Fibroblast of lung (primary cell): ENCODE data around the gene CLDN18. TPM values are rescaled to one million over a fixed set of nuclear protein-coding genes. Genes with fewer than 3 reads are reported as not detected.
A peak's percentile ranks its signal among the peaks of the same experiment; 100 is the strongest.

Experiments
- DNase-seq, 2 donors: peaks; one replicate each; pipeline versions ENCODE4 v3.0.0 to v3.0.0-alpha.2; 2010; ENCODE audit warnings: low read depth in 2 of 2
- H2AFZ ChIP-seq: 2 replicates; pipeline ENCODE4 v1.5.1; 2012; ENCODE audit warnings: low read length, control low read depth, inconsistent platforms
- H3K27ac ChIP-seq: 2 replicates; pipeline ENCODE4 v1.5.1; 2011; ENCODE audit warnings: low read length, control low read depth; ENCODE audit not compliant: insufficient read depth
- H3K27me3 ChIP-seq: 2 replicates; pipeline ENCODE4 v1.5.1; 2011; ENCODE audit warnings: mild to moderate bottlenecking, low read length; ENCODE audit not compliant: control insufficient read depth, insufficient read depth
- H3K36me3 ChIP-seq: 2 replicates; pipeline ENCODE4 v1.5.1; 2011; ENCODE audit warnings: low read length; ENCODE audit not compliant: control insufficient read depth, insufficient read depth
- H3K4me1 ChIP-seq: 2 replicates; pipeline ENCODE4 v1.5.1; 2011; ENCODE audit warnings: low read length; ENCODE audit not compliant: control insufficient read depth, insufficient read depth; ENCODE audit errors: extremely low read depth
- H3K4me2 ChIP-seq: 2 replicates; pipeline ENCODE4 v1.5.1; 2011; ENCODE audit warnings: low read length, control low read depth; ENCODE audit not compliant: insufficient read depth; ENCODE audit errors: extremely low read depth
- H3K4me3 ChIP-seq, 4 experiments: fragments of 200-600 bp in 1 of 4; sonication (generic) in 1 of 4; replicated peaks in 1 of 4; 2 replicates each; pipeline ENCODE4 v1.5.1; 2011 to 2016; ENCODE audit warnings: low read length in 4 of 4, low read depth in 3 of 4, mild to moderate bottlenecking in 3 of 4, control low read depth in 2 of 4, inconsistent platforms in 1 of 4, mixed read lengths in 1 of 4; ENCODE audit not compliant: insufficient read depth in 1 of 4; ENCODE audit errors: control extremely low read depth in 1 of 4
- H3K79me2 ChIP-seq: 2 replicates; pipeline ENCODE4 v1.5.1; 2012; ENCODE audit warnings: mild to moderate bottlenecking, low read length, inconsistent platforms; ENCODE audit not compliant: control insufficient read depth, insufficient read depth
- H3K9ac ChIP-seq: 2 replicates; pipeline ENCODE4 v1.5.1; 2011; ENCODE audit warnings: mild to moderate bottlenecking, low read length, control low read depth; ENCODE audit not compliant: insufficient read depth
- H3K9me3 ChIP-seq: 2 replicates; pipeline ENCODE4 v1.5.1; 2012; ENCODE audit warnings: low read depth, low read length; ENCODE audit not compliant: control insufficient read depth, insufficient read depth
- H4K20me1 ChIP-seq: 2 replicates; pipeline ENCODE4 v1.5.1; 2011; ENCODE audit warnings: low read length; ENCODE audit not compliant: control insufficient read depth, insufficient read depth; ENCODE audit errors: extremely low read depth
- CTCF ChIP-seq, 2 donors: IDR thresholded peaks in 1 of 2; conservative IDR thresholded peaks in 1 of 2; 1 replicate in 1 of 2; 2 replicates in 1 of 2; pipeline ENCODE4 v1.5.1; 2011 to 2012; ENCODE audit warnings: low read length in 2 of 2, control low read depth in 1 of 2, inconsistent platforms in 1 of 2, low read depth in 1 of 2, mild to moderate bottlenecking in 1 of 2
- EZH2 ChIP-seq: IDR thresholded peaks from 2 replicates; pipeline ENCODE4 v1.5.1; 2012; ENCODE audit warnings: low read length, control low read depth, mild to moderate bottlenecking; ENCODE audit errors: missing control alignments
- polyA plus RNA-seq, 2 donors: library from polyadenylated mRNA; depleted of rRNA in 1 of 2; stranded (reverse) in 1 of 2; unstranded in 1 of 2; fragments of >200 nt; gene quantifications; 2 replicates each; pipeline ENCODE4 v1.2.1, GENCODE V29; 2011 to 2012; ENCODE audit warnings: missing spikeins in 1 of 2
- total RNA-seq: library from RNA; depleted of rRNA; stranded (reverse); fragments of >200 nt; gene quantifications from 2 replicates; pipeline ENCODE4 v1.2.1, GENCODE V29; 2014

The CLDN18 gene
- total and polyA plus RNA-seq, 2 donors (not counting 1 experiment from before 2014, with no cell fraction given) = not detected

- no peaks in the 10 kb centered on the region for H3K27me3 ChIP-seq
- no peak overlapping the region for H3K9ac ChIP-seq
- TF ChIP-seq EZH2 = no peak
- TF ChIP-seq CTCF (conservative IDR thresholded peaks at IDR 0.05 in 1 of 2, IDR thresholded peaks at IDR 0.05 in 1 of 2; ENCODE audit: low read depth in 1 of 2, low read length in 2 of 2) = no peak
- H3K4me1 ChIP-seq = peaks cover 18% of the 10 kb centered on the region
- H3K9me3 ChIP-seq = no peaks in the 10 kb centered on the region
- no peak overlapping the region for H2AFZ ChIP-seq
- H3K79me2 ChIP-seq = no peaks in the 10 kb centered on the region
- no peaks in the 10 kb centered on the region for H3K36me3 ChIP-seq
- peak; percentile 59 to 84 for DNase-seq
- H3K4me3 ChIP-seq = no peak overlapping the region
- peak overlapping the region; percentile 51 for H3K27ac ChIP-seq
- H4K20me1 ChIP-seq = no peaks in the 10 kb centered on the region
- H3K4me2 ChIP-seq = peak overlapping the region; percentile 58
Measured at GRCh38 chr3:138042043-138042442, 32.1 kb downstream of the CLDN18 start.

GRCh38 chr3:138043266-138044029 is 33.5 kb downstream of the CLDN18 start:
- H3K79me2 ChIP-seq = no peaks in the 10 kb centered on the region
- H3K4me1 ChIP-seq = peaks cover 19% of the 10 kb centered on the region
- TF ChIP-seq EZH2 (no peak), CTCF (conservative IDR thresholded peaks at IDR 0.05 in 1 of 2, IDR thresholded peaks at IDR 0.05 in 1 of 2; ENCODE audit: low read depth in 1 of 2, low read length in 2 of 2) (no peak)
- H3K4me2 ChIP-seq = peak overlapping the region; percentile 28
- H3K36me3 ChIP-seq = no peaks in the 10 kb centered on the region
- H3K9ac ChIP-seq = no peak overlapping the region
- peak; percentile 91 to 95 for DNase-seq
- H3K27ac ChIP-seq = peak overlapping the region; percentile 83
- H3K4me3 ChIP-seq = no peak overlapping the region
- H3K9me3 ChIP-seq = no peaks in the 10 kb centered on the region
- H2AFZ ChIP-seq = no peak overlapping the region
- no peaks in the 10 kb centered on the region for H4K20me1 ChIP-seq
- no peaks in the 10 kb centered on the region for H3K27me3 ChIP-seq

- H3K9me3 ChIP-seq = no peaks in the 10 kb centered on the region
- H3K4me2 ChIP-seq = no peak overlapping the region
- no peak overlapping the region for H3K4me3 ChIP-seq
- no peak overlapping the region for H2AFZ ChIP-seq
- H3K9ac ChIP-seq = no peak overlapping the region
- no peaks in the 10 kb centered on the region for H3K36me3 ChIP-seq
- H3K27ac ChIP-seq = no peak overlapping the region
- no peaks in the 10 kb centered on the region for H3K79me2 ChIP-seq
- H3K27me3 ChIP-seq = no peaks in the 10 kb centered on the region
- peaks cover 27% of the 10 kb centered on the region for H3K4me1 ChIP-seq
- H4K20me1 ChIP-seq = no peaks in the 10 kb centered on the region
- no peak for DNase-seq
- TF ChIP-seq CTCF (conservative IDR thresholded peaks at IDR 0.05 in 1 of 2, IDR thresholded peaks at IDR 0.05 in 1 of 2; ENCODE audit: low read depth in 1 of 2, low read length in 2 of 2) (no peak), EZH2 (no peak)
Measured at GRCh38 chr3:138046085-138046484, 36.1 kb downstream of the CLDN18 start.
